IMR-90 (cell line): ENCODE data around the gene CFAP221. TPM values are rescaled to one million over a fixed set of nuclear protein-coding genes. Genes with fewer than 3 reads are reported as not detected.

Source experiments
- ATAC-seq: fragments of 200-7000 bp; cut with Tn5 transposase; 2 replicates; pipeline ENCODE4 v1.9.1; 2020; ENCODE audit warnings: low read depth, mild to moderate bottlenecking, moderate library complexity
- BruUV-seq: library from RNA; stranded (reverse); fragments of 400-500 nt; replicated peaks from 2 replicates; lab custom pipeline; 2021; lab: Mats Ljungman, UMichigan
- CTCF ChIA-PET: fragments of 300-600 bp; formaldehyde crosslinking; extraction: SDS; loops from one replicate; lab custom pipeline; 2021; ENCODE audit warnings: antibody characterized with exemption; lab: Yijun Ruan, JAX
- POLR2A ChIA-PET: fragments of 300-600 bp; sonication (Branson Sonifier 250); formaldehyde crosslinking; loops from one replicate; lab custom pipeline; 2022; ENCODE audit warnings: antibody characterized with exemption; ENCODE audit not compliant: unreplicated experiment; lab: Charles Lee
- DNase-seq: peaks from one replicate; pipeline ENCODE4 v3.0.0; 2013
- H2AFZ ChIP-seq: replicated peaks from 2 replicates; pipeline ENCODE3; 2013; ENCODE audit warnings: low read length, mild to moderate bottlenecking; ENCODE audit not compliant: poor library complexity
- H2AK5ac ChIP-seq: 2 replicates; pipeline ENCODE4 v1.6.1; 2013; ENCODE audit warnings: low read depth, low read length, inconsistent platforms
- H2AK9ac ChIP-seq: replicated peaks from 2 replicates; pipeline ENCODE3; 2013; ENCODE audit warnings: mild to moderate bottlenecking, low read depth, low read length, moderate library complexity; ENCODE audit not compliant: poor library complexity
- H2BK120ac ChIP-seq: 2 replicates; pipeline ENCODE4 v1.6.1; 2013; ENCODE audit warnings: low read depth, low read length, inconsistent platforms
- H2BK15ac ChIP-seq: 3 replicates; pipeline ENCODE4 v1.6.1; 2013; ENCODE audit warnings: low read depth, low read length, inconsistent platforms
- H2BK20ac ChIP-seq: 2 replicates; pipeline ENCODE4 v1.6.1; 2013; ENCODE audit warnings: low read depth, mild to moderate bottlenecking, inconsistent platforms, low read length, moderate library complexity
- H2BK5ac ChIP-seq: 2 replicates; pipeline ENCODE4 v1.6.1; 2013; ENCODE audit warnings: mild to moderate bottlenecking, low read depth, low read length, inconsistent platforms; ENCODE audit not compliant: poor library complexity, severe bottlenecking
- H3K14ac ChIP-seq: replicated peaks from 2 replicates; pipeline ENCODE4 v1.6.1; 2013; ENCODE audit warnings: low read depth, low read length, inconsistent platforms
- H3K18ac ChIP-seq: 2 replicates; pipeline ENCODE4 v1.6.1; 2013; ENCODE audit warnings: low read depth, low read length, control low read depth
- H3K23ac ChIP-seq: 2 replicates; pipeline ENCODE4 v1.6.1; 2013; ENCODE audit warnings: low read depth, low read length, inconsistent platforms
- H3K27ac ChIP-seq: 2 replicates; pipeline ENCODE4 v1.5.1; 2013; ENCODE audit warnings: mild to moderate bottlenecking, control low read depth, low read length; ENCODE audit not compliant: insufficient read depth
- H3K27me3 ChIP-seq: 2 replicates; pipeline ENCODE4 v1.6.1; 2013; ENCODE audit warnings: low read length; ENCODE audit not compliant: control insufficient read depth, insufficient read depth
- H3K36me3 ChIP-seq: 2 replicates; pipeline ENCODE4 v1.6.1; 2013; ENCODE audit warnings: low read length, mixed read lengths; ENCODE audit not compliant: control insufficient read depth, insufficient read depth
- H3K4ac ChIP-seq: 2 replicates; pipeline ENCODE4 v1.6.1; 2013; ENCODE audit warnings: low read depth, low read length, inconsistent platforms
- H3K4me1 ChIP-seq: 2 replicates; pipeline ENCODE4 v1.6.1; 2013; ENCODE audit warnings: low read length, mixed read lengths; ENCODE audit not compliant: control insufficient read depth, insufficient read depth
- H3K4me2 ChIP-seq: 2 replicates; pipeline ENCODE4 v1.6.1; 2013; ENCODE audit warnings: low read depth, mild to moderate bottlenecking, control low read depth, low read length, moderate library complexity
- H3K4me3 ChIP-seq: 2 replicates; pipeline ENCODE4 v1.5.1; 2013; ENCODE audit warnings: low read depth, mild to moderate bottlenecking, control low read depth, low read length, moderate library complexity; ENCODE audit not compliant: insufficient read depth
- H3K56ac ChIP-seq: 2 replicates; pipeline ENCODE4 v1.6.1; 2013; ENCODE audit warnings: low read length, inconsistent platforms; ENCODE audit not compliant: insufficient read depth; ENCODE audit errors: extremely low read depth
- H3K79me1 ChIP-seq, 2 experiments: 2 replicates each; pipeline ENCODE4 v1.6.1; 2013; ENCODE audit warnings: low read length in 2 of 2, inconsistent platforms in 1 of 2, low read depth in 1 of 2
- H3K9ac ChIP-seq: 2 replicates; pipeline ENCODE4 v1.6.1; 2013; ENCODE audit warnings: low read depth, low read length, control low read depth
- H3K9me1 ChIP-seq: 2 replicates; pipeline ENCODE4 v1.6.1; 2013; ENCODE audit warnings: low read length, inconsistent platforms; ENCODE audit not compliant: insufficient read depth
- H3K9me3 ChIP-seq: 2 replicates; pipeline ENCODE4 v1.6.1; 2013; ENCODE audit warnings: low read length; ENCODE audit not compliant: control insufficient read depth, insufficient read depth
- H4K20me1 ChIP-seq: 2 replicates; pipeline ENCODE4 v1.6.1; 2013; ENCODE audit warnings: low read length, inconsistent platforms; ENCODE audit not compliant: insufficient read depth
- H4K5ac ChIP-seq: 2 replicates; pipeline ENCODE4 v1.6.1; 2013; ENCODE audit warnings: mild to moderate bottlenecking, low read depth, low read length, control low read depth
- H4K8ac ChIP-seq, 2 experiments: 2 replicates each; pipeline ENCODE4 v1.6.1; 2013; ENCODE audit warnings: low read depth in 2 of 2, low read length in 2 of 2, control low read depth in 1 of 2, inconsistent platforms in 1 of 2
- H4K91ac ChIP-seq: 2 replicates; pipeline ENCODE4 v1.6.1; 2013; ENCODE audit warnings: low read depth, low read length, inconsistent platforms; ENCODE audit not compliant: insufficient read depth
- BHLHE40 ChIP-seq: fragments of 150-350 bp; IDR thresholded peaks from 2 replicates; pipeline ENCODE4 v1.6.1; 2016; ENCODE audit warnings: mild to moderate bottlenecking, low read depth, low read length
- CEBPB ChIP-seq: IDR thresholded peaks from 2 replicates; pipeline ENCODE4 v1.6.1; 2012; ENCODE audit warnings: low read depth, low read length, improper control_type of control experiment
- CHD1 ChIP-seq: IDR thresholded peaks from 2 replicates; pipeline ENCODE4 v1.6.1; 2012; ENCODE audit warnings: low read depth, low read length, improper control_type of control experiment
- FOS ChIP-seq: fragments of 150-350 bp; IDR thresholded peaks from 2 replicates; pipeline ENCODE4 v1.6.1; 2016; ENCODE audit warnings: low read depth, low read length
- MAFK ChIP-seq: IDR thresholded peaks from 2 replicates; pipeline ENCODE4 v1.6.1; 2012; ENCODE audit warnings: low read depth, low read length, improper control_type of control experiment
- MAZ ChIP-seq: IDR thresholded peaks from 2 replicates; pipeline ENCODE4 v1.6.1; 2012; ENCODE audit warnings: low read depth, mild to moderate bottlenecking, low read length, improper control_type of control experiment, moderate library complexity, borderline replicate concordance
- MXI1 ChIP-seq: IDR thresholded peaks from 2 replicates; pipeline ENCODE4 v1.6.1; 2012; ENCODE audit warnings: low read depth, mild to moderate bottlenecking, low read length, moderate library complexity, borderline replicate concordance
- NFE2L2 ChIP-seq: fragments of 150-350 bp; IDR thresholded peaks from 2 replicates; pipeline ENCODE4 v1.6.1; 2016; ENCODE audit warnings: low read depth, mild to moderate bottlenecking, low read length
- POLR2A ChIP-seq: IDR thresholded peaks from 2 replicates; pipeline ENCODE4 v1.6.1; 2012; ENCODE audit warnings: mild to moderate bottlenecking, low read depth, low read length
- RAD21 ChIP-seq: IDR thresholded peaks from 2 replicates; pipeline ENCODE4 v1.6.1; 2012; ENCODE audit warnings: low read length, improper control_type of control experiment
- RCOR1 ChIP-seq: IDR thresholded peaks from 2 replicates; pipeline ENCODE4 v1.6.1; 2012; ENCODE audit warnings: mild to moderate bottlenecking, low read length, improper control_type of control experiment; ENCODE audit not compliant: insufficient replicate concordance
- RFX5 ChIP-seq: IDR thresholded peaks from 2 replicates; pipeline ENCODE4 v1.8.0; 2012; ENCODE audit warnings: low read depth, mild to moderate bottlenecking, low read length, moderate library complexity
- SMC3 ChIP-seq: fragments of 150-350 bp; IDR thresholded peaks from 2 replicates; pipeline ENCODE4 v1.6.1; 2016; ENCODE audit warnings: low read depth, mild to moderate bottlenecking, antibody characterized with exemption, low read length, moderate library complexity
- WGBS, 2 experiments: methylation state at CpG; one replicate each; pipeline versions ENCODE4 v1.1.5 to v1.1.7; 2013; ENCODE audit warnings: missing lambda C conversion rate in 2 of 2; ENCODE audit not compliant: insufficient read length in 1 of 2; ENCODE audit errors: extremely low coverage in 2 of 2; 5-methylcytosine and 5-hydroxymethylcytosine counted together
- dilution Hi-C: fragments of 300-500 bp; cut with HindIII; formaldehyde crosslinking; loops from one replicate; pipeline ENCODE4 v1.14.3; 2018; ENCODE audit warnings: low sequenced_read_pairs; ENCODE audit not compliant: unreplicated experiment
- in situ Hi-C: fragments of 300-500 bp; cut with MboI; formaldehyde crosslinking; loops from 3 replicates; pipeline ENCODE4 v1.14.3; 2019; ENCODE audit warnings: low sequenced_read_pairs, inconsistent platforms, mixed read lengths
- intact Hi-C: fragments of 100-400 bp; cut with micrococcal nuclease; formaldehyde crosslinking; loops from 2 replicates; pipeline ENCODE4 v1.10.0; 2022
- polyA plus RNA-seq, 3 experiments: library from polyadenylated mRNA; depleted of rRNA; stranded (reverse); fragments of >200 nt; gene quantifications; 2 replicates each; pipeline ENCODE4 v1.2.3, GENCODE V29; 2012; ENCODE audit warnings: low replicate concordance in 1 of 3
- total RNA-seq: library from RNA; depleted of rRNA; stranded (reverse); fragments of >200 nt; gene quantifications from 2 replicates; pipeline ENCODE4 v1.2.3, GENCODE V29; 2012
- TF ChIP-seq, protein P1 (sequence below): conservative IDR thresholded peaks from 2 replicates; pipeline ENCODE4 v1.5.1; 2012; ENCODE audit warnings: mild to moderate bottlenecking, low read depth, low read length, improper control_type of control experiment
- TF ChIP-seq, protein P2 (sequence below): fragments of 150-350 bp; IDR thresholded peaks from 2 replicates; pipeline ENCODE4 v1.6.1; 2016; ENCODE audit warnings: low read depth, mild to moderate bottlenecking, low read length, moderate library complexity, borderline replicate concordance
- TF ChIP-seq, protein P3 (sequence below): fragments of 150-350 bp; IDR thresholded peaks from 2 replicates; pipeline ENCODE4 v1.6.1; 2017; ENCODE audit warnings: mild to moderate bottlenecking, antibody characterized with exemption, low read length, low read depth

The CFAP221 gene
- total and polyA plus RNA-seq, 2 of the 4 experiments (the other 2 are of a cell fraction): not detected

DNA sequence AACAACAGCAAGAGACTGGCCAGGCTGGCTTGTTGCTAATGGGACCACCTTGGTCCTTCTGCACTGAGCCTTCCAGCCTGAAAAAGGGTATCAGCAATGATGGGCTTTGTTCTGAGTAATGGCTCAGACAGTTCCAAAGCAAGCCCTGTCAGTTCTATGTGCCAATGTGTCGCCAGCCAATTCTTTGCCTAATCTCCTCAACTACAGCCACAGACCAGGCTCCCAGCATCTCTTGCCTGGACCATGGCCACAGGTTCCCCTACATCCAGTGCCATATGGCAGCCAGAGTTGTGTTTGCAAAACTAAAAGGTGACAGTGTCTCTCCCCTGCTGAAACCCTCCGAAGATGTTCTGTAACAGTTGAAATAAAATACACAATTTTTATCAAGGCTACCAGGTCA, 73.2 kb downstream of the CFAP221 start:
- H3K4me1 ChIP-seq: no peaks in the 10 kb centered on the region
- H3K14ac ChIP-seq: no peak overlapping the region
- H3K36me3 ChIP-seq: no peaks in the 10 kb centered on the region
- DNase-seq: no peak
- no peak overlapping the region for H3K4me3 ChIP-seq
- no peak overlapping the region for H3K27ac ChIP-seq
- no peak for ATAC-seq
- no peaks in the 10 kb centered on the region for H4K20me1 ChIP-seq
- no peak overlapping the region for H4K8ac ChIP-seq
- no peak overlapping the region for H4K91ac ChIP-seq
- H3K79me1 ChIP-seq: no peaks in the 10 kb centered on the region
- ChIA-PET CTCF (no interaction called here), POLR2A (no interaction called here)
- no CpG with 5 or more reads among the region's 2 CpGs for WGBS, 2 experiments
- intact Hi-C loops: no loop called here
- peaks cover 5% of the 10 kb centered on the region for H3K9me3 ChIP-seq
- H3K23ac ChIP-seq: no peak overlapping the region
- no peak overlapping the region for H2AFZ ChIP-seq
- no peak overlapping the region for H2BK15ac ChIP-seq
- in situ Hi-C loops: no loop called here
- H4K5ac ChIP-seq: no peak overlapping the region
- no peaks in the 10 kb centered on the region; the same call in 1 of the 2 replicates for H3K9me1 ChIP-seq
- H3K27me3 ChIP-seq: peaks cover 2% of the 10 kb centered on the region; the same call in 1 of the 2 replicates
- TF ChIP-seq SMC3 (no peak), POLR2A (no peak), BHLHE40 (no peak), RCOR1 (no peak), MAZ (no peak), MAFK (no peak), CHD1 (no peak), MXI1 (no peak), FOS (no peak), RFX5 (no peak), RAD21 (no peak), NFE2L2 (no peak), CEBPB (no peak)
- TF ChIP-seq, protein P1, sequence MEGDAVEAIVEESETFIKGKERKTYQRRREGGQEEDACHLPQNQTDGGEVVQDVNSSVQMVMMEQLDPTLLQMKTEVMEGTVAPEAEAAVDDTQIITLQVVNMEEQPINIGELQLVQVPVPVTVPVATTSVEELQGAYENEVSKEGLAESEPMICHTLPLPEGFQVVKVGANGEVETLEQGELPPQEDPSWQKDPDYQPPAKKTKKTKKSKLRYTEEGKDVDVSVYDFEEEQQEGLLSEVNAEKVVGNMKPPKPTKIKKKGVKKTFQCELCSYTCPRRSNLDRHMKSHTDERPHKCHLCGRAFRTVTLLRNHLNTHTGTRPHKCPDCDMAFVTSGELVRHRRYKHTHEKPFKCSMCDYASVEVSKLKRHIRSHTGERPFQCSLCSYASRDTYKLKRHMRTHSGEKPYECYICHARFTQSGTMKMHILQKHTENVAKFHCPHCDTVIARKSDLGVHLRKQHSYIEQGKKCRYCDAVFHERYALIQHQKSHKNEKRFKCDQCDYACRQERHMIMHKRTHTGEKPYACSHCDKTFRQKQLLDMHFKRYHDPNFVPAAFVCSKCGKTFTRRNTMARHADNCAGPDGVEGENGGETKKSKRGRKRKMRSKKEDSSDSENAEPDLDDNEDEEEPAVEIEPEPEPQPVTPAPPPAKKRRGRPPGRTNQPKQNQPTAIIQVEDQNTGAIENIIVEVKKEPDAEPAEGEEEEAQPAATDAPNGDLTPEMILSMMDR: no peak
- TF ChIP-seq, protein P2, sequence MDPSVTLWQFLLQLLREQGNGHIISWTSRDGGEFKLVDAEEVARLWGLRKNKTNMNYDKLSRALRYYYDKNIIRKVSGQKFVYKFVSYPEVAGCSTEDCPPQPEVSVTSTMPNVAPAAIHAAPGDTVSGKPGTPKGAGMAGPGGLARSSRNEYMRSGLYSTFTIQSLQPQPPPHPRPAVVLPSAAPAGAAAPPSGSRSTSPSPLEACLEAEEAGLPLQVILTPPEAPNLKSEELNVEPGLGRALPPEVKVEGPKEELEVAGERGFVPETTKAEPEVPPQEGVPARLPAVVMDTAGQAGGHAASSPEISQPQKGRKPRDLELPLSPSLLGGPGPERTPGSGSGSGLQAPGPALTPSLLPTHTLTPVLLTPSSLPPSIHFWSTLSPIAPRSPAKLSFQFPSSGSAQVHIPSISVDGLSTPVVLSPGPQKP: no peak
- TF ChIP-seq, protein P3, sequence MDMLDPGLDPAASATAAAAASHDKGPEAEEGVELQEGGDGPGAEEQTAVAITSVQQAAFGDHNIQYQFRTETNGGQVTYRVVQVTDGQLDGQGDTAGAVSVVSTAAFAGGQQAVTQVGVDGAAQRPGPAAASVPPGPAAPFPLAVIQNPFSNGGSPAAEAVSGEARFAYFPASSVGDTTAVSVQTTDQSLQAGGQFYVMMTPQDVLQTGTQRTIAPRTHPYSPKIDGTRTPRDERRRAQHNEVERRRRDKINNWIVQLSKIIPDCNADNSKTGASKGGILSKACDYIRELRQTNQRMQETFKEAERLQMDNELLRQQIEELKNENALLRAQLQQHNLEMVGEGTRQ: no peak
- H3K18ac ChIP-seq: no peak overlapping the region
- no peak overlapping the region for H2BK20ac ChIP-seq
- no peak overlapping the region for H2BK5ac ChIP-seq
- H3K56ac ChIP-seq: no peak overlapping the region
- H3K4me2 ChIP-seq: no peak overlapping the region
- no TSS peak for BruUV-seq
- H3K9ac ChIP-seq: no peak overlapping the region
- dilution Hi-C loops: no loop called here
- H2AK5ac ChIP-seq: no peak overlapping the region
- no peak overlapping the region for H2AK9ac ChIP-seq
- no peak overlapping the region for H2BK120ac ChIP-seq
- H3K4ac ChIP-seq: no peak overlapping the region
